K562 (cell line): ENCODE measurements around the gene IGF2BP1. TPM values are rescaled to one million over a fixed set of nuclear protein-coding genes. Genes with fewer than 3 reads are reported as not detected.

Experiments used
- ATAC-seq: fragments of 200-7000 bp; cut with Tn5 transposase; 3 replicates; pipeline ENCODE4 v1.9.1; 2020; ENCODE audit warnings: moderate library complexity
- BruUV-seq: library from RNA; stranded (reverse); fragments of 400-500 nt; replicated peaks from 2 replicates; lab custom pipeline; 2021; lab: Mats Ljungman, UMichigan
- CTCF ChIA-PET: fragments of 300-600 bp; formaldehyde crosslinking; extraction: SDS; loops from one replicate; lab custom pipeline; 2021; ENCODE audit warnings: low intra/inter-chr PET ratio; lab: Yijun Ruan, JAX
- POLR2A ChIA-PET: fragments of 300-600, 350-650 bp; sonication (Branson Sonifier 250); formaldehyde crosslinking; extraction: SDS; loops from one replicate; lab custom pipeline; 2021; ENCODE audit warnings: antibody characterized with exemption, inconsistent platforms; lab: Yijun Ruan, JAX
- DNase-seq, 4 experiments: peaks; one replicate each; pipeline versions ENCODE4 v3.0.0 to v3.0.0-alpha.2; 2011 to 2018; ENCODE audit warnings: low spot score in 3 of 4, mixed read lengths in 3 of 4; ENCODE audit errors: extremely low read depth in 1 of 4
- FAIRE-seq: peaks from 2 replicates; lab custom pipeline; 2011; peaks lifted over from hg19 to GRCh38; lab: Jason Lieb, UNC
- H2AFZ ChIP-seq: 2 replicates; pipeline ENCODE4 v1.6.0; 2011; ENCODE audit warnings: low read depth, low read length, control low read depth, inconsistent platforms
- H3K27ac ChIP-seq: fragments of 200-600 bp; 3 replicates; pipeline ENCODE4 v1.8.0; 2011; ENCODE audit warnings: low read depth, mild to moderate bottlenecking, control low read depth, inconsistent platforms, low read length, moderate library complexity, mixed read lengths; ENCODE audit errors: extremely low read depth
- H3K27me3 ChIP-seq, 2 experiments: fragments of 300-600 bp in 1 of 2; 2 replicates in 1 of 2; 3 replicates in 1 of 2; pipeline versions ENCODE4 v1.6.0 to v1.8.0; 2011; ENCODE audit warnings: inconsistent platforms in 2 of 2, low read length in 2 of 2, mild to moderate bottlenecking in 1 of 2, mixed read lengths in 1 of 2, moderate library complexity in 1 of 2; ENCODE audit not compliant: control insufficient read depth in 2 of 2, insufficient read depth in 2 of 2
- H3K36me3 ChIP-seq: fragments of 300-600 bp; 3 replicates; pipeline ENCODE4 v1.8.0; 2011; ENCODE audit warnings: mild to moderate bottlenecking, low read length, inconsistent platforms; ENCODE audit not compliant: control insufficient read depth, insufficient read depth
- H3K4me1 ChIP-seq, 2 experiments: fragments of 200-600 bp in 1 of 2; replicated peaks in 1 of 2; 2 replicates in 1 of 2; 3 replicates in 1 of 2; pipeline versions ENCODE4 v1.5.1 to v1.8.0; 2011; ENCODE audit warnings: inconsistent platforms in 2 of 2, low read length in 2 of 2, mild to moderate bottlenecking in 1 of 2, mixed read lengths in 1 of 2, moderate library complexity in 1 of 2; ENCODE audit not compliant: control insufficient read depth in 2 of 2, insufficient read depth in 2 of 2
- H3K4me2 ChIP-seq: 2 replicates; pipeline ENCODE4 v1.6.1; 2011; ENCODE audit warnings: low read length, control low read depth, inconsistent platforms, mixed read lengths; ENCODE audit not compliant: insufficient read depth
- H3K4me3 ChIP-seq: fragments of 200-600 bp; sonication (generic), shearing (Covaris generic); 2 replicates; pipeline ENCODE4 v1.5.1; 2016; ENCODE audit warnings: control low read depth, inconsistent platforms
- H3K79me2 ChIP-seq: fragments of 200-600 bp; 3 replicates; pipeline ENCODE4 v1.8.0; 2011; ENCODE audit warnings: low read length, inconsistent platforms; ENCODE audit not compliant: control insufficient read depth, insufficient read depth
- H3K9ac ChIP-seq, 2 experiments: 2 replicates each; pipeline versions ENCODE4 v1.6.0 to v1.6.1; 2011; ENCODE audit warnings: low read depth in 2 of 2, low read length in 2 of 2, control low read depth in 1 of 2, inconsistent platforms in 1 of 2, mild to moderate bottlenecking in 1 of 2, mixed read lengths in 1 of 2; ENCODE audit not compliant: insufficient read depth in 1 of 2
- H3K9me1 ChIP-seq: one replicate; pipeline ENCODE4 v1.6.0; 2011; ENCODE audit warnings: inconsistent platforms, mild to moderate bottlenecking, low read length, moderate library complexity; ENCODE audit not compliant: control insufficient read depth, insufficient read depth
- H3K9me3 ChIP-seq: replicated peaks from 2 replicates; pipeline ENCODE4 v1.5.1; 2011; ENCODE audit warnings: low read depth, low read length, inconsistent platforms; ENCODE audit not compliant: control insufficient read depth, insufficient read depth
- H4K20me1 ChIP-seq: replicated peaks from 2 replicates; pipeline ENCODE4 v1.6.1; 2011; ENCODE audit warnings: low read length, inconsistent platforms, mixed read lengths; ENCODE audit not compliant: control insufficient read depth, insufficient read depth
- CHCHD3 ChIP-seq: fragments of 250-450 bp; sonication (Bioruptor Pico); IDR thresholded peaks from 2 replicates; pipeline ENCODE4 v2.1.2; 2022; ENCODE audit warnings: mild to moderate bottlenecking
- CREB1 ChIP-seq, 2 experiments: sonication (generic) in 1 of 2; formaldehyde crosslinking in 1 of 2; IDR thresholded peaks; 2 replicates each; pipeline versions ENCODE4 v1.6.1 to v1.8.0; 2012 to 2022; ENCODE audit warnings: inconsistent platforms in 1 of 2, mild to moderate bottlenecking in 1 of 2, missing genetic modification reagents in 1 of 2, moderate library complexity in 1 of 2
- DPF2 ChIP-seq: fragments of 450-650 bp; IDR thresholded peaks from 2 replicates; pipeline ENCODE4 v1.6.1; 2016
- ELF1 ChIP-seq: fragments of 200-800 bp; sonication (Bioruptor generic); IDR thresholded peaks from 2 replicates; pipeline ENCODE4 v1.6.1; 2016; ENCODE audit warnings: missing genetic modification characterization, missing compliant biosample characterization
- EP300 ChIP-seq: IDR thresholded peaks from 2 replicates; pipeline ENCODE4 v1.6.1; 2012; ENCODE audit warnings: low read length, improper control_type of control experiment
- FOXJ3 ChIP-seq: sonication (generic); formaldehyde crosslinking; IDR thresholded peaks from 2 replicates; pipeline ENCODE4 v1.4.0; 2020; ENCODE audit warnings: mild to moderate bottlenecking, missing genetic modification reagents
- IFI16 ChIP-seq: fragments of 250-450 bp; sonication (Bioruptor Pico); IDR thresholded peaks from 2 replicates; pipeline ENCODE4 v2.1.2; 2022; ENCODE audit warnings: mild to moderate bottlenecking, inconsistent platforms
- KLF16 ChIP-seq: IDR thresholded peaks from 2 replicates; pipeline ENCODE4 v1.6.1; 2016; ENCODE audit warnings: antibody characterized with exemption
- MAZ ChIP-seq, 2 experiments: fragments of 450-650 bp in 1 of 2; sonication (generic) in 1 of 2; formaldehyde crosslinking; IDR thresholded peaks in 1 of 2; conservative IDR thresholded peaks in 1 of 2; 2 replicates each; pipeline versions ENCODE4 v1.4.0 to v1.5.0; 2020; ENCODE audit warnings: mild to moderate bottlenecking in 1 of 2, missing genetic modification reagents in 1 of 2
- MBD1 ChIP-seq: fragments of 250-450 bp; sonication (Bioruptor Pico); IDR thresholded peaks from 2 replicates; pipeline ENCODE4 v1.8.0; 2022; ENCODE audit warnings: inconsistent platforms
- MIER1 ChIP-seq: fragments of 450-650 bp; IDR thresholded peaks from 2 replicates; pipeline ENCODE4 v1.6.1; 2016; ENCODE audit warnings: antibody characterized with exemption, mild to moderate bottlenecking, low read depth
- MTA1 ChIP-seq: fragments of 450-650 bp; IDR thresholded peaks from 2 replicates; pipeline ENCODE4 v1.6.1; 2017; ENCODE audit warnings: borderline replicate concordance
- PHF20 ChIP-seq: fragments of 450-650 bp; IDR thresholded peaks from 2 replicates; pipeline ENCODE4 v1.6.1; 2018; ENCODE audit not compliant: partially characterized antibody
- PRMT5 ChIP-seq: sonication (generic); formaldehyde crosslinking; IDR thresholded peaks from 2 replicates; pipeline ENCODE4 v1.5.0; 2020; ENCODE audit warnings: missing genetic modification reagents
- RCOR1 ChIP-seq, 2 experiments: IDR thresholded peaks; 2 replicates each; pipeline ENCODE4 v1.6.1; 2012; ENCODE audit warnings: low read depth in 2 of 2, low read length in 2 of 2, borderline replicate concordance in 1 of 2, improper control_type of control experiment in 1 of 2
- SMC3 ChIP-seq: conservative IDR thresholded peaks from 2 replicates; pipeline ENCODE4 v1.6.1; 2011; ENCODE audit warnings: low read depth, low read length, improper control_type of control experiment; ENCODE audit not compliant: insufficient read depth
- SP1 ChIP-seq: sonication (generic); formaldehyde crosslinking; IDR thresholded peaks from 2 replicates; pipeline ENCODE4 v1.8.1; 2022; ENCODE audit warnings: mild to moderate bottlenecking, missing genetic modification reagents
- STAG1 ChIP-seq: sonication (generic); formaldehyde crosslinking; IDR thresholded peaks from 2 replicates; pipeline ENCODE4 v1.5.0; 2020; ENCODE audit warnings: missing genetic modification reagents, borderline replicate concordance
- ZNF146 ChIP-seq: IDR thresholded peaks from one replicate; pipeline ENCODE4 v1.6.1; 2018; ENCODE audit warnings: missing compliant biosample characterization; ENCODE audit not compliant: unreplicated experiment
- ZNF217 ChIP-seq: sonication (generic); formaldehyde crosslinking; IDR thresholded peaks from 2 replicates; pipeline ENCODE4 v1.8.0; 2022; ENCODE audit warnings: mild to moderate bottlenecking, missing genetic modification reagents
- ZNF76 ChIP-seq: fragments of 250-450 bp; sonication (Bioruptor Pico); IDR thresholded peaks from 2 replicates; pipeline ENCODE4 v1.4.0; 2020; ENCODE audit warnings: mild to moderate bottlenecking, moderate library complexity, borderline replicate concordance
- WGBS: fragments of 100-300 bp; shearing (Covaris generic); methylation state at CpG from one replicate; pipeline ENCODE4 v1.1.6; 2016; ENCODE audit warnings: low coverage, mixed read lengths; ENCODE audit not compliant: insufficient coverage; ENCODE audit errors: missing lambda C conversion rate; 5-methylcytosine and 5-hydroxymethylcytosine counted together
- in situ Hi-C: fragments of 300-500 bp; cut with MboI; formaldehyde crosslinking; loops from 4 replicates; pipeline ENCODE4 v1.15.0; 2018; ENCODE audit warnings: inconsistent platforms, mixed read lengths
- intact Hi-C: fragments of 100-400 bp; cut with micrococcal nuclease; formaldehyde crosslinking; loops from 2 replicates; pipeline ENCODE4 v1.14.2; 2022
- polyA plus RNA-seq, 8 experiments: library from polyadenylated mRNA; depleted of rRNA in 4 of 8; stranded (reverse) in 5 of 8; unstranded in 3 of 8; fragments of >200 nt; fragmentation: Nextera tagmentation in 2 of 8; fragmentation: Illumina TruSeq in 1 of 8; extraction: Ambion mirVana in 2 of 8; extraction: Trizol in 1 of 8; gene quantifications; 2 replicates each; pipeline versions ENCODE4 v1.2.1 to v1.2.3, GENCODE V29; 2011 to 2014; ENCODE audit warnings: inconsistent platforms in 1 of 8, missing spikeins in 1 of 8
- total RNA-seq, 7 experiments: library from RNA; depleted of rRNA in 6 of 7; stranded (reverse); fragments of >200 nt in 6 of 7; fragmentation: Illumina TruSeq in 2 of 7; extraction: Trizol in 2 of 7; gene quantifications; 2 replicates each; pipeline versions ENCODE4 v1.2.1 to v1.2.3, GENCODE V29; 2011 to 2021; ENCODE audit warnings: low replicate concordance in 1 of 7

The IGF2BP1 gene
- total and polyA plus RNA-seq, 9 of the 15 experiments (the other 6 are each of a cell fraction or from before 2014, with no cell fraction given): 13.0 to 318 (median 53.6) TPM

GRCh38 chr17:49031965-49032928 is 35.1 kb downstream of the IGF2BP1 start:
- DNase-seq: peak; percentile 71 to 85 (median 79)
- WGBS: 55% methylated on average over 11 of the region's 11 CpGs
- H3K9me3 ChIP-seq: no peaks in the 10 kb centered on the region
- peak; percentile 91 for ATAC-seq
- intact Hi-C loops (loop anchor here (1.0 to 10.0 kb wide), 3 partner anchors 35 to 227 kb away; partner anchors contain the start of gene IGF2BP1), in situ Hi-C loops (loop anchor here (5.0 to 25.0 kb wide), 3 partner anchors 80 to 345 kb away; partner anchors contain the start of gene TTLL6)
- H3K4me1 ChIP-seq: peaks cover 2 to 13% of the 10 kb centered on the region in 2 experiments; a peak in 4 of 5 replicates
- no peak overlapping the region for H3K27ac ChIP-seq
- H3K9me1 ChIP-seq: no peaks in the 10 kb centered on the region
- H3K4me2 ChIP-seq: no peak overlapping the region
- CTCF ChIA-PET: interaction anchor here (0.6 to 5.0 kb wide), 10 partner anchors 37 to 353 kb away, joined by 3 to 39 read pairs (median 4); no protein-coding TSS in a partner anchor
- H3K4me3 ChIP-seq: no peak overlapping the region
- H2AFZ ChIP-seq: no peak overlapping the region
- peaks cover 94% of the 10 kb centered on the region for H3K36me3 ChIP-seq
- no peak overlapping the region for H3K9ac ChIP-seq
- no peaks in the 10 kb centered on the region for H3K27me3 ChIP-seq
- peaks cover 14% of the 10 kb centered on the region for H4K20me1 ChIP-seq
- BruUV-seq: no TSS peak
- peaks cover 42% of the 10 kb centered on the region for H3K79me2 ChIP-seq
- POLR2A ChIA-PET: interaction anchor here (0.6 to 1.0 kb wide), 5 partner anchors 14 to 160 kb away, joined by 3 to 6 read pairs (median 3); partner anchors contain the start of gene GIP
- FAIRE-seq: peak; percentile 89
- TF ChIP-seq MBD1 (peak; percentile 38; the same call in 1 of the 2 replicates), KLF16 (no peak), CHCHD3 (CRISPR knock-in tag) (no peak), PHF20 (no peak), ELF1 (tag) (no peak), SMC3 (peak; percentile 92), STAG1 (CRISPR knock-in tag) (peak; percentile 34; the same call in 1 of the 2 replicates), DPF2 (no peak), MAZ (CRISPR knock-in tag; conservative IDR thresholded peaks at IDR 0.05 in 1 of 2, IDR thresholded peaks at IDR 0.05 in 1 of 2) (peak in 1 of 2 experiments; percentile 68; a peak in 2 of 4 replicates), IFI16 (no peak), ZNF146 (CRISPR knock-in tag) (no peak), MIER1 (no peak), ZNF76 (CRISPR knock-in tag) (no peak), MTA1 (no peak), EP300 (no peak), RCOR1 (IDR thresholded peaks at IDR 0.05; ENCODE audit: borderline replicate concordance in 1 of 2, low read depth in 2 of 2, low read length in 2 of 2) (0 out of 4 replicates have a peak, but pooled peaks of 1 of the 2 experiments have one; percentile 23), ZNF217 (CRISPR knock-in tag) (no peak), SP1 (CRISPR knock-in tag) (0 out of 2 replicates have a peak, but pooled peaks have one; percentile 39), FOXJ3 (CRISPR knock-in tag) (no peak), CREB1 (IDR thresholded peaks at IDR 0.05) (no peak), CREB1 (CRISPR knock-in tag; IDR thresholded peaks at IDR 0.05) (no peak), PRMT5 (CRISPR knock-in tag) (no peak)
